Measurements from ENCODE around the gene USF1. TPM values are rescaled to one million over a fixed set of nuclear protein-coding genes. Genes with fewer than 3 reads are reported as not detected.

Gene USF1, protein sequence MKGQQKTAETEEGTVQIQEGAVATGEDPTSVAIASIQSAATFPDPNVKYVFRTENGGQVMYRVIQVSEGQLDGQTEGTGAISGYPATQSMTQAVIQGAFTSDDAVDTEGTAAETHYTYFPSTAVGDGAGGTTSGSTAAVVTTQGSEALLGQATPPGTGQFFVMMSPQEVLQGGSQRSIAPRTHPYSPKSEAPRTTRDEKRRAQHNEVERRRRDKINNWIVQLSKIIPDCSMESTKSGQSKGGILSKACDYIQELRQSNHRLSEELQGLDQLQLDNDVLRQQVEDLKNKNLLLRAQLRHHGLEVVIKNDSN
- 100 to 1,000 TPM in 1 of 6 donors, 10 to 100 TPM in 5; 78.2 to 151 (median 84.2) TPM for total RNA-seq

DNA sequence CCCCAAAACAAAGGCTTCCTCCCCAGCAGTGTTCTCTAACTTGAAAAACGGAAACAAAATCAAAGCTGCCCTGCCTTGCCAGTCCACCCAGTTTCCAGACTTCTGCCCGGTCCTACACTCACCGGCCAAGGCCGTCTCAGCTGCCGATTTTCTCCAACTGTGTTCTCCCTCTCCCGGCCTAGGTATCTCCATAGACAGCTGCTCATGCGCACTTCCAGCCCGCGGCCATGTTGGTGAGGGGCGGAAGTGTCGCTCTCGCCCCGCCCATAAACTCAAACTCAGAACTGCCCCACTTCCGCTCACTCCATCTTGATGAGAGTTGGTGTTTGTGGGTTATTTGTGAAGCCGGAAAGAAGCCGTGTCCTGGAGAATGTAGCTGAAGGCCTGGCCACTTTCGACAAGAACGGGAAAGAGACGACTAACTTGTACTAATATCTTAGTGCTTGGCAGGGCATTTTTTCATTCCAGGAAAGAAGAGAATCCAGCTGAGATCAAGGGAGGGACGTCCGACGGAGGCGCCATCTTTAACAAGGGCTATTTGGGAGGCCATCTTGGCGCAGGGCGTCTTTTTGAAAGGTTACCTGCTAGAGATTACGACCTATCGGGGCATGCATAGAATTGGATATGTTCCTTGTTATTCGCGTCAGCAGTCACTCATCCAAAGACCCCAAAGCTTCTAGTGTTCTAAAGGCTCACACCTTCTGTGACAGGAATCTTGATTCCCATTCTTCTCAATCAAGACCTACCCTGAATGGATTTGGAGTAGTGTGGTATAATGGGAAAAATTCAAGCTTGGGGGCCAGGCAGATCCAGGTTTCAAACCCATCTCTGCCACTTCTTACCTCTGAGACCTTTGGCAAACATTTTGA, at the start of gene USF1:
TSS of gene USF1 (minus strand) at position 242 of the 869 bp plus-strand sequence. CDS start 2,702 bp downstream, outside the sequence.
- Histone ChIP-seq H3K9me3 (no peaks in the 10 kb centered on the region), H3K27ac (peak within 1 kb of the TSS; percentile 92 to 99 (median 95)), H3K36me3 (peaks cover 17 to 31% (median 25%) of the 10 kb centered on the region in 4 donors), H3K4me1 (peaks cover 10 to 31% (median 18%) of the 10 kb centered on the region in 4 donors), H3K27me3 (no peaks in the 10 kb centered on the region), H3K4me3 (peak within 1 kb of the TSS; percentile 48 to 77 (median 74))
- 1 to 2% methylated on average over 16 to 29 of the region's 29 CpGs for WGBS, 2 donors
- TF ChIP-seq, protein P1, sequence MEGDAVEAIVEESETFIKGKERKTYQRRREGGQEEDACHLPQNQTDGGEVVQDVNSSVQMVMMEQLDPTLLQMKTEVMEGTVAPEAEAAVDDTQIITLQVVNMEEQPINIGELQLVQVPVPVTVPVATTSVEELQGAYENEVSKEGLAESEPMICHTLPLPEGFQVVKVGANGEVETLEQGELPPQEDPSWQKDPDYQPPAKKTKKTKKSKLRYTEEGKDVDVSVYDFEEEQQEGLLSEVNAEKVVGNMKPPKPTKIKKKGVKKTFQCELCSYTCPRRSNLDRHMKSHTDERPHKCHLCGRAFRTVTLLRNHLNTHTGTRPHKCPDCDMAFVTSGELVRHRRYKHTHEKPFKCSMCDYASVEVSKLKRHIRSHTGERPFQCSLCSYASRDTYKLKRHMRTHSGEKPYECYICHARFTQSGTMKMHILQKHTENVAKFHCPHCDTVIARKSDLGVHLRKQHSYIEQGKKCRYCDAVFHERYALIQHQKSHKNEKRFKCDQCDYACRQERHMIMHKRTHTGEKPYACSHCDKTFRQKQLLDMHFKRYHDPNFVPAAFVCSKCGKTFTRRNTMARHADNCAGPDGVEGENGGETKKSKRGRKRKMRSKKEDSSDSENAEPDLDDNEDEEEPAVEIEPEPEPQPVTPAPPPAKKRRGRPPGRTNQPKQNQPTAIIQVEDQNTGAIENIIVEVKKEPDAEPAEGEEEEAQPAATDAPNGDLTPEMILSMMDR (IDR thresholded peaks at IDR 0.05), result no peak
- TF ChIP-seq POLR2A (IDR thresholded peaks at IDR 0.05) (peak in 3 of 4 donors; percentile 72 to 88 (median 78)), POLR2AphosphoS5 (IDR thresholded peaks at IDR 0.05) (peak; percentile 89 to 95), EP300 (IDR thresholded peaks at IDR 0.05) (no peak)
- peak; percentile 94 to 97 for ATAC-seq (ENCODE audit: low FRiP score in 2 of 2)
- DNase-seq, result peak; percentile 93 to 96

DNA sequence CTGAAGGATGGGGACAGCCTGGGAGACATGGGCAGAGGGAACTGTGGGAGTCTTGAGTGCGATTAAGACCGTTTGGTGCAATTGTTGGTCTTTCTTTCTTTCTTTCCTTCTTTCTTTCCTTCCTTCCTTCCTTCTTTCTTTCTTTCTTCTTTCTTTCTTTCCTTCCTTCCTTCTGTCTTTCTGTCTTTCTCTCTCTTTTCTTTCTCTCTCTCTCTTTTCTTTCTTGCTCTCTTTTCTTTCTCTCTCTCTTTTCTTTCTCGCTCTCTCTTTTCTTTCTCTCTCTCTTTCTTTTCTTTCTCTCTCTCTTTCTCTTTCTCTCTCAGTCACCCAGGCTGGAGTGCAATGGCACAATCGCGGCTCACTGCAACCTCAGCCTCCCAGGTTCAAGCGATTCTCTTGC, 49.5 kb upstream of the USF1 start:
- peaks cover 21 to 30% (median 26%) of the 10 kb centered on the region in 4 donors for H3K4me1 ChIP-seq
- H3K27me3 ChIP-seq, result no peaks in the 10 kb centered on the region
- H3K36me3 ChIP-seq, result peaks cover 0 to 1% (median 0%) of the 10 kb centered on the region in 4 donors
- ATAC-seq (ENCODE audit: low FRiP score in 2 of 2), result no peak
- H3K9me3 ChIP-seq, result no peaks in the 10 kb centered on the region
- no peak for DNase-seq
- H3K27ac ChIP-seq, result no peak overlapping the region
- H3K4me3 ChIP-seq, result no peak overlapping the region
- 89 to 92% methylated on average over 6 of the region's 6 CpGs for WGBS, 2 donors
- no peak for TF ChIP-seq EP300 (IDR thresholded peaks at IDR 0.05)

DNA sequence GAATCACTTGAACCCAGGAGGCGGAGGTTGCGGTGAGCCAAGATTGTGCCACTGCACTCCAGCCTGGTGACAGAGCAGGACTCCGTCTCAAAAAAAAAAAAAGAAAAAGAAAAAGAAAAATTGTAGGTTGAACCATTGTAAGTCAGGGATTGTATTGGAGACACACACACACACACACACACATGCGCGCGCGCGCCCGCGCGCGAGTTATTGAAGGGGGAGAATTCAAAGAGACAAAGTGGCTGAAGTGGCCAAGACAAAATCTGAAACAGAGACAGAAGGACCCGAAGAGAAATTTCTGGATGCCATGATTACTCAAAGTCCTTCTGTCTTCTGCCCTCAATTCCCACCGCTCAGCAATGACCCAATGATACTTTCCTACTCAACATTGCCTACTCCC, 48.7 kb upstream of the USF1 start:
- no peak overlapping the region for H3K4me3 ChIP-seq
- H3K27me3 ChIP-seq, result no peaks in the 10 kb centered on the region
- H3K9me3 ChIP-seq, result no peaks in the 10 kb centered on the region
- 96% methylated on average over 14 of the region's 14 CpGs for WGBS, 2 donors
- ATAC-seq (ENCODE audit: low FRiP score in 2 of 2) (no peak), DNase-seq (peak in 1 of 2 donors; percentile 49)
- TF ChIP-seq EP300 (IDR thresholded peaks at IDR 0.05) (no peak), POLR2A (IDR thresholded peaks at IDR 0.05) (no peak), POLR2AphosphoS5 (IDR thresholded peaks at IDR 0.05) (no peak)
- TF ChIP-seq, protein P1 (IDR thresholded peaks at IDR 0.05), result no peak
- H3K4me1 ChIP-seq, result peaks cover 21 to 34% (median 31%) of the 10 kb centered on the region in 4 donors
- no peaks in the 10 kb centered on the region for H3K36me3 ChIP-seq
- H3K27ac ChIP-seq, result no peak overlapping the region

DNA sequence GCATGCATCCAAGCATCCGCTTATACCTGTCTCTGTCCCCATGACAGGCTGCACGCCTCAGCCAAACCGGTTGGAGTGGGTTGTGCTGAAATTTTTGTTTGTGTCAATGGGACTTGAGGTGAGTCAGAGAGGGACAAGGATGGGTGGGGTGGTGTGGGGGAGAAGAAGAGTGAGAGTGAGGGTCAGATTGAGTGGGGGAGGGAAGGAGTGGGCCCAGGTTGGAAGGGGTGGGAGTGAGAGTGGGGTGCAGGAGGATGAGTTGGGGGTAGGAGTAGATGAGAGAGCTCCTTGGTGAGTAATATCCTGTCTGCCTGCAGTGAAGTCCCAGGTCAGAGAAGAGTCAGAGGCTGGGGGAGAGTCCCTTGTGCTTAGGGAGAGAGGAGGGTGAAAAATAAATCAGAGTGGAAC, 46.8 kb upstream of the USF1 start:
- WGBS, 2 donors, result 70 to 79% methylated on average over 3 of the region's 3 CpGs
- Histone ChIP-seq H3K4me1 (peaks cover 8 to 30% (median 20%) of the 10 kb centered on the region in 4 donors), H3K9me3 (no peaks in the 10 kb centered on the region), H3K27ac (no peak overlapping the region), H3K36me3 (no peaks in the 10 kb centered on the region), H3K27me3 (no peaks in the 10 kb centered on the region), H3K4me3 (no peak overlapping the region)
- ATAC-seq (ENCODE audit: low FRiP score in 2 of 2), result no peak
- DNase-seq, result no peak
- TF ChIP-seq POLR2A (IDR thresholded peaks at IDR 0.05), result no peak

DNA sequence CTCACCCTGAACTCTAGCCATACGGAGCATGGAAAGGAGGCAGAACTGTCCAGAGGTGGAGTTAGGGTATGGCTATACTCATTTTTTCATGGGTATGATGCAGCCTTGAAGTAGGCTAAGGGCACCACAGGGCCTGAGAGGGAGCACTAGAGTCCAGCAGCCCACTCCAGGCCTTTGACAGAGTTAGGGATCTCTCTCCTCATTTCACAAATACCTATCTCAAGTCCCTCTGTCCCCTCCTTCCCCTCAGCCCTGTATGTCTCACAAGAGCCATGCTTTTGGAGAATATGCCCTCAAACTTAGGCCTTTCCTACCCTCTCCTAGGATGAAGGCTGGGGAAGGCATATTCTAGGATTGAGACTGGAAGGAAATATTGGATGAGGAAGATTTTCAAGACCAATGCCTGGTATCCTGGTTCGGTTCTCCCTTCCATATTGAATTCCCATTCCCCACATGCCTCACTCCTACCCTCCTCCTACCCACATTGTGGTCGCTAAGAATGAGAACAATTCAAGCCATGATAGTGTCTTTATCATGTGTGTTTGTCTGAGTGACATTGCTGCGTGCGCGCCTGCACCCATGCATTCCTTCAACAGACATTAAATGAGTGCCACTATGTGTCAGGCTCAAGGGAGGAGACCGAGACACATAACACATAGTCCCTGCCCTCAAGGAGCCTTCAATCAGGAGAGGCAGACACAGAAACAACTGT, 46.2 kb upstream of the USF1 start:
- H3K27me3 ChIP-seq, result no peaks in the 10 kb centered on the region
- no peaks in the 10 kb centered on the region for H3K36me3 ChIP-seq
- WGBS, 2 donors, result 92% methylated on average over 7 of the region's 7 CpGs
- DNase-seq, result no peak
- no peak overlapping the region for H3K27ac ChIP-seq
- H3K4me1 ChIP-seq, result peaks cover 3 to 29% (median 18%) of the 10 kb centered on the region in 4 donors
- no peak for TF ChIP-seq EP300 (IDR thresholded peaks at IDR 0.05)
- TF ChIP-seq, protein P1 (IDR thresholded peaks at IDR 0.05), result no peak
- no peak for TF ChIP-seq POLR2AphosphoS5 (IDR thresholded peaks at IDR 0.05)
- no peak for TF ChIP-seq POLR2A (IDR thresholded peaks at IDR 0.05)
- H3K9me3 ChIP-seq, result no peaks in the 10 kb centered on the region
- H3K4me3 ChIP-seq, result no peak overlapping the region
- ATAC-seq (ENCODE audit: low FRiP score in 2 of 2), result no peak
